WTC11 (cell line): Measurements from ENCODE around the gene SOCS1. TPM values are rescaled to one million over a fixed set of nuclear protein-coding genes. Genes with fewer than 3 reads are reported as not detected.
A peak's percentile ranks its signal among the peaks of the same experiment; 100 is the strongest.

Experiments
- ATAC-seq: fragments of 200-7000 bp; cut with Tn5 transposase; 2 replicates; pipeline ENCODE4 v1.10.0; 2021; ENCODE audit warnings: mild to moderate bottlenecking, moderate library complexity
- CTCF ChIA-PET: fragments of 300-600 bp; sonication (Branson Sonifier 250); formaldehyde crosslinking; loops from one replicate; lab custom pipeline; 2021; ENCODE audit warnings: antibody characterized with exemption; lab: Charles Lee
- POLR2A ChIA-PET: fragments of 350-600 bp; sonication (Branson Sonifier 250); formaldehyde crosslinking; loops from one replicate; lab custom pipeline; 2021; ENCODE audit warnings: antibody characterized with exemption; lab: Charles Lee
- DNase-seq: peaks from one replicate; pipeline ENCODE4 v3.0.0; 2021; ENCODE audit warnings: low spot score
- H3K27ac Mint-ChIP-seq: 2 replicates; pipeline ENCODE4 v1.8.0; 2021; ENCODE audit warnings: mixed read lengths
- H3K27me3 Mint-ChIP-seq: 2 replicates; pipeline ENCODE4 v1.8.0; 2021; ENCODE audit warnings: low read depth, mild to moderate bottlenecking, moderate library complexity, mixed read lengths
- H3K36me3 Mint-ChIP-seq: 2 replicates; pipeline ENCODE4 v1.8.0; 2021; ENCODE audit warnings: mixed read lengths
- H3K4me1 Mint-ChIP-seq: 2 replicates; pipeline ENCODE4 v1.8.0; 2022; ENCODE audit warnings: mixed read lengths
- H3K4me3 Mint-ChIP-seq: 2 replicates; pipeline ENCODE4 v1.8.0; 2021; ENCODE audit warnings: mild to moderate bottlenecking, moderate library complexity, mixed read lengths
- H3K9me3 Mint-ChIP-seq: 2 replicates; pipeline ENCODE4 v1.8.0; 2021; ENCODE audit warnings: mixed read lengths
- AFF4 ChIP-seq: sonication (generic); formaldehyde crosslinking; IDR thresholded peaks from 2 replicates; pipeline ENCODE4 v1.8.1; 2023; ENCODE audit warnings: mild to moderate bottlenecking, missing genetic modification reagents, borderline replicate concordance
- ATF1 ChIP-seq: sonication (generic); formaldehyde crosslinking; IDR thresholded peaks from 2 replicates; pipeline ENCODE4 v1.8.1; 2023; ENCODE audit warnings: mild to moderate bottlenecking, moderate library complexity, missing genetic modification reagents
- CBFB ChIP-seq: sonication (generic); formaldehyde crosslinking; IDR thresholded peaks from 2 replicates; pipeline ENCODE4 v1.8.1; 2022; ENCODE audit warnings: mild to moderate bottlenecking, low read depth, missing genetic modification reagents
- CREB1 ChIP-seq: sonication (generic); formaldehyde crosslinking; IDR thresholded peaks from 2 replicates; pipeline ENCODE4 v1.8.0; 2023; ENCODE audit warnings: mild to moderate bottlenecking, missing genetic modification reagents
- ESRRA ChIP-seq: sonication (generic); formaldehyde crosslinking; IDR thresholded peaks from 2 replicates; pipeline ENCODE4 v1.8.1; 2022; ENCODE audit warnings: mild to moderate bottlenecking, missing genetic modification reagents, borderline replicate concordance
- FOXJ3 ChIP-seq: sonication (generic); formaldehyde crosslinking; IDR thresholded peaks from 2 replicates; pipeline ENCODE4 v1.9.0; 2021; ENCODE audit warnings: missing genetic modification reagents, mild to moderate bottlenecking, borderline replicate concordance
- GRHL2 ChIP-seq: fragments of 250-450 bp; sonication (Bioruptor Pico); IDR thresholded peaks from 2 replicates; pipeline ENCODE4 v1.8.0; 2022; ENCODE audit warnings: mild to moderate bottlenecking, moderate library complexity; ENCODE audit not compliant: insufficient replicate concordance, severe bottlenecking
- GTF2I ChIP-seq: fragments of 250-450 bp; sonication (Bioruptor Pico); conservative IDR thresholded peaks from 2 replicates; pipeline ENCODE4 v1.4.0; 2021; ENCODE audit warnings: mild to moderate bottlenecking
- JAZF1 ChIP-seq: fragments of 250-450 bp; sonication (Bioruptor Pico); IDR thresholded peaks from 2 replicates; pipeline ENCODE4 v1.9.0; 2021; ENCODE audit warnings: moderate library complexity, mild to moderate bottlenecking, inconsistent platforms
- KAT7 ChIP-seq: sonication (generic); formaldehyde crosslinking; IDR thresholded peaks from 2 replicates; pipeline ENCODE4 v1.8.1; 2023; ENCODE audit warnings: missing genetic modification reagents, mild to moderate bottlenecking, borderline replicate concordance
- MAX ChIP-seq: sonication (generic); formaldehyde crosslinking; IDR thresholded peaks from 2 replicates; pipeline ENCODE4 v1.8.0; 2022; ENCODE audit warnings: mild to moderate bottlenecking, missing genetic modification reagents
- NFATC4 ChIP-seq: fragments of 250-450 bp; sonication (Bioruptor Pico); IDR thresholded peaks from 2 replicates; pipeline ENCODE4 v1.9.0; 2021; ENCODE audit warnings: mild to moderate bottlenecking
- NFYB ChIP-seq: sonication (generic); formaldehyde crosslinking; conservative IDR thresholded peaks from 2 replicates; pipeline ENCODE4 v1.8.0; 2022; ENCODE audit warnings: low read depth, missing genetic modification reagents
- NR1H2 ChIP-seq: sonication (generic); formaldehyde crosslinking; IDR thresholded peaks from 2 replicates; pipeline ENCODE4 v1.9.0; 2021; ENCODE audit warnings: mild to moderate bottlenecking, moderate library complexity, missing genetic modification reagents
- RELA ChIP-seq: sonication (generic); formaldehyde crosslinking; IDR thresholded peaks from 2 replicates; pipeline ENCODE4 v1.8.1; 2022; ENCODE audit warnings: missing genetic modification reagents, mild to moderate bottlenecking, borderline replicate concordance
- SMAD3 ChIP-seq: sonication (generic); formaldehyde crosslinking; IDR thresholded peaks from 2 replicates; pipeline ENCODE4 v1.8.0; 2022; ENCODE audit warnings: missing genetic modification reagents, mild to moderate bottlenecking, borderline replicate concordance
- SMAD4 ChIP-seq: sonication (generic); formaldehyde crosslinking; IDR thresholded peaks from 2 replicates; pipeline ENCODE4 v1.8.0; 2022; ENCODE audit warnings: mild to moderate bottlenecking, missing genetic modification reagents
- TP53 ChIP-seq: sonication (generic); formaldehyde crosslinking; IDR thresholded peaks from 2 replicates; pipeline ENCODE4 v1.8.1; 2023; ENCODE audit warnings: mild to moderate bottlenecking, missing genetic modification reagents
- ZBTB21 ChIP-seq: sonication (generic); formaldehyde crosslinking; IDR thresholded peaks from 2 replicates; pipeline ENCODE4 v1.8.1; 2023; ENCODE audit warnings: mild to moderate bottlenecking, missing genetic modification reagents, borderline replicate concordance
- ZBTB43 ChIP-seq: sonication (generic); formaldehyde crosslinking; IDR thresholded peaks from 2 replicates; pipeline ENCODE4 v1.8.1; 2023; ENCODE audit warnings: mild to moderate bottlenecking, missing genetic modification reagents
- ZNF138 ChIP-seq: sonication (generic); formaldehyde crosslinking; conservative IDR thresholded peaks from 2 replicates; pipeline ENCODE4 v1.8.1; 2022; ENCODE audit warnings: mild to moderate bottlenecking, moderate library complexity, missing genetic modification reagents
- ZNF219 ChIP-seq: sonication (generic); formaldehyde crosslinking; IDR thresholded peaks from 2 replicates; pipeline ENCODE4 v1.8.0; 2023; ENCODE audit warnings: missing genetic modification reagents, mild to moderate bottlenecking, borderline replicate concordance
- total RNA-seq: library from RNA; stranded (reverse); gene quantifications from 3 replicates; pipeline ENCODE4 v1.2.3, GENCODE V29; 2021
- TF ChIP-seq, protein P1 (sequence below): sonication (generic); formaldehyde crosslinking; IDR thresholded peaks from 2 replicates; pipeline ENCODE4 v1.8.1; 2023; ENCODE audit warnings: mild to moderate bottlenecking, missing genetic modification reagents, moderate library complexity
- TF ChIP-seq, protein P2 (sequence below): sonication (generic); formaldehyde crosslinking; IDR thresholded peaks from 2 replicates; pipeline ENCODE4 v1.8.0; 2023; ENCODE audit warnings: missing genetic modification reagents
- TF ChIP-seq, protein P3 (sequence below): sonication (generic); formaldehyde crosslinking; IDR thresholded peaks from 2 replicates; pipeline ENCODE4 v1.8.0; 2022; ENCODE audit warnings: mild to moderate bottlenecking, missing genetic modification reagents
- TF ChIP-seq, protein P4 (sequence below): fragments of 250-450 bp; sonication (Bioruptor Pico); IDR thresholded peaks from 2 replicates; pipeline ENCODE4 v1.9.0; 2021; ENCODE audit warnings: mild to moderate bottlenecking, borderline replicate concordance

SOCS1 gene
- total RNA-seq, 1 experiment from 2014 or later = 62.3 TPM

GRCh38 chr16:11297492-11298142 lies 41.6 kb upstream of the SOCS1 start:
- peaks cover 33% of the 10 kb centered on the region for H3K4me1 Mint-ChIP-seq
- ChIA-PET CTCF (interaction anchor here (0.7 to 3.4 kb wide), 12 partner anchors 10 to 314 kb away, joined by 3 to 29 read pairs (median 3); partner anchors contain the start of gene SOCS1), POLR2A (interaction anchor here (0.9 to 1.4 kb wide), 3 partner anchors 15 to 42 kb away, joined by 3 to 6 read pairs (median 3); partner anchors contain the start of gene SOCS1)
- H3K27me3 Mint-ChIP-seq = no peaks in the 10 kb centered on the region; the same call in 1 of the 2 replicates
- no peak overlapping the region for H3K27ac Mint-ChIP-seq
- no peaks in the 10 kb centered on the region for H3K36me3 Mint-ChIP-seq
- no peaks in the 10 kb centered on the region for H3K9me3 Mint-ChIP-seq
- ATAC-seq (peak; percentile 87), DNase-seq (peak; percentile 69)
- H3K4me3 Mint-ChIP-seq = no peak overlapping the region
- TF ChIP-seq KAT7 (CRISPR knock-in tag) = no peak
- TF ChIP-seq FOXJ3 (CRISPR knock-in tag) = no peak
- no peak for TF ChIP-seq SMAD3 (CRISPR knock-in tag)
- TF ChIP-seq TP53 (CRISPR knock-in tag) = no peak
- TF ChIP-seq RELA (CRISPR knock-in tag) = no peak
- TF ChIP-seq ZNF219 = no peak
- TF ChIP-seq CBFB = no peak
- no peak for TF ChIP-seq SMAD4 (CRISPR knock-in tag)
- no peak for TF ChIP-seq JAZF1 (CRISPR knock-in tag)
- TF ChIP-seq, protein P1, sequence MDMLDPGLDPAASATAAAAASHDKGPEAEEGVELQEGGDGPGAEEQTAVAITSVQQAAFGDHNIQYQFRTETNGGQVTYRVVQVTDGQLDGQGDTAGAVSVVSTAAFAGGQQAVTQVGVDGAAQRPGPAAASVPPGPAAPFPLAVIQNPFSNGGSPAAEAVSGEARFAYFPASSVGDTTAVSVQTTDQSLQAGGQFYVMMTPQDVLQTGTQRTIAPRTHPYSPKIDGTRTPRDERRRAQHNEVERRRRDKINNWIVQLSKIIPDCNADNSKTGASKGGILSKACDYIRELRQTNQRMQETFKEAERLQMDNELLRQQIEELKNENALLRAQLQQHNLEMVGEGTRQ (CRISPR knock-in tag) = peak; percentile 85
- no peak for TF ChIP-seq NFATC4
- TF ChIP-seq, protein P2, sequence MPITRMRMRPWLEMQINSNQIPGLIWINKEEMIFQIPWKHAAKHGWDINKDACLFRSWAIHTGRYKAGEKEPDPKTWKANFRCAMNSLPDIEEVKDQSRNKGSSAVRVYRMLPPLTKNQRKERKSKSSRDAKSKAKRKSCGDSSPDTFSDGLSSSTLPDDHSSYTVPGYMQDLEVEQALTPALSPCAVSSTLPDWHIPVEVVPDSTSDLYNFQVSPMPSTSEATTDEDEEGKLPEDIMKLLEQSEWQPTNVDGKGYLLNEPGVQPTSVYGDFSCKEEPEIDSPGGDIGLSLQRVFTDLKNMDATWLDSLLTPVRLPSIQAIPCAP (CRISPR knock-in tag) = no peak
- no peak for TF ChIP-seq GRHL2 (CRISPR knock-in tag)
- TF ChIP-seq NR1H2 (CRISPR knock-in tag) = no peak
- no peak for TF ChIP-seq NFYB
- no peak for TF ChIP-seq ZBTB43 (CRISPR knock-in tag)
- no peak for TF ChIP-seq AFF4
- no peak for TF ChIP-seq ZNF138
- TF ChIP-seq ESRRA = no peak
- no peak for TF ChIP-seq GTF2I (CRISPR knock-in tag)
- TF ChIP-seq ATF1 (CRISPR knock-in tag) = no peak
- TF ChIP-seq ZBTB21 (CRISPR knock-in tag) = peak; percentile 62; the same call in 1 of the 2 replicates
- no peak for TF ChIP-seq CREB1 (CRISPR knock-in tag)
- TF ChIP-seq, protein P3, sequence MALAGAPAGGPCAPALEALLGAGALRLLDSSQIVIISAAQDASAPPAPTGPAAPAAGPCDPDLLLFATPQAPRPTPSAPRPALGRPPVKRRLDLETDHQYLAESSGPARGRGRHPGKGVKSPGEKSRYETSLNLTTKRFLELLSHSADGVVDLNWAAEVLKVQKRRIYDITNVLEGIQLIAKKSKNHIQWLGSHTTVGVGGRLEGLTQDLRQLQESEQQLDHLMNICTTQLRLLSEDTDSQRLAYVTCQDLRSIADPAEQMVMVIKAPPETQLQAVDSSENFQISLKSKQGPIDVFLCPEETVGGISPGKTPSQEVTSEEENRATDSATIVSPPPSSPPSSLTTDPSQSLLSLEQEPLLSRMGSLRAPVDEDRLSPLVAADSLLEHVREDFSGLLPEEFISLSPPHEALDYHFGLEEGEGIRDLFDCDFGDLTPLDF (CRISPR knock-in tag) = no peak
- peak; percentile 78 for TF ChIP-seq MAX (CRISPR knock-in tag)
- TF ChIP-seq, protein P4, sequence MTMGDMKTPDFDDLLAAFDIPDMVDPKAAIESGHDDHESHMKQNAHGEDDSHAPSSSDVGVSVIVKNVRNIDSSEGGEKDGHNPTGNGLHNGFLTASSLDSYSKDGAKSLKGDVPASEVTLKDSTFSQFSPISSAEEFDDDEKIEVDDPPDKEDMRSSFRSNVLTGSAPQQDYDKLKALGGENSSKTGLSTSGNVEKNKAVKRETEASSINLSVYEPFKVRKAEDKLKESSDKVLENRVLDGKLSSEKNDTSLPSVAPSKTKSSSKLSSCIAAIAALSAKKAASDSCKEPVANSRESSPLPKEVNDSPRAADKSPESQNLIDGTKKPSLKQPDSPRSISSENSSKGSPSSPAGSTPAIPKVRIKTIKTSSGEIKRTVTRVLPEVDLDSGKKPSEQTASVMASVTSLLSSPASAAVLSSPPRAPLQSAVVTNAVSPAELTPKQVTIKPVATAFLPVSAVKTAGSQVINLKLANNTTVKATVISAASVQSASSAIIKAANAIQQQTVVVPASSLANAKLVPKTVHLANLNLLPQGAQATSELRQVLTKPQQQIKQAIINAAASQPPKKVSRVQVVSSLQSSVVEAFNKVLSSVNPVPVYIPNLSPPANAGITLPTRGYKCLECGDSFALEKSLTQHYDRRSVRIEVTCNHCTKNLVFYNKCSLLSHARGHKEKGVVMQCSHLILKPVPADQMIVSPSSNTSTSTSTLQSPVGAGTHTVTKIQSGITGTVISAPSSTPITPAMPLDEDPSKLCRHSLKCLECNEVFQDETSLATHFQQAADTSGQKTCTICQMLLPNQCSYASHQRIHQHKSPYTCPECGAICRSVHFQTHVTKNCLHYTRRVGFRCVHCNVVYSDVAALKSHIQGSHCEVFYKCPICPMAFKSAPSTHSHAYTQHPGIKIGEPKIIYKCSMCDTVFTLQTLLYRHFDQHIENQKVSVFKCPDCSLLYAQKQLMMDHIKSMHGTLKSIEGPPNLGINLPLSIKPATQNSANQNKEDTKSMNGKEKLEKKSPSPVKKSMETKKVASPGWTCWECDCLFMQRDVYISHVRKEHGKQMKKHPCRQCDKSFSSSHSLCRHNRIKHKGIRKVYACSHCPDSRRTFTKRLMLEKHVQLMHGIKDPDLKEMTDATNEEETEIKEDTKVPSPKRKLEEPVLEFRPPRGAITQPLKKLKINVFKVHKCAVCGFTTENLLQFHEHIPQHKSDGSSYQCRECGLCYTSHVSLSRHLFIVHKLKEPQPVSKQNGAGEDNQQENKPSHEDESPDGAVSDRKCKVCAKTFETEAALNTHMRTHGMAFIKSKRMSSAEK (CRISPR knock-in tag) = no peak
